ENCODE data around the gene NKAIN4.

DNA sequence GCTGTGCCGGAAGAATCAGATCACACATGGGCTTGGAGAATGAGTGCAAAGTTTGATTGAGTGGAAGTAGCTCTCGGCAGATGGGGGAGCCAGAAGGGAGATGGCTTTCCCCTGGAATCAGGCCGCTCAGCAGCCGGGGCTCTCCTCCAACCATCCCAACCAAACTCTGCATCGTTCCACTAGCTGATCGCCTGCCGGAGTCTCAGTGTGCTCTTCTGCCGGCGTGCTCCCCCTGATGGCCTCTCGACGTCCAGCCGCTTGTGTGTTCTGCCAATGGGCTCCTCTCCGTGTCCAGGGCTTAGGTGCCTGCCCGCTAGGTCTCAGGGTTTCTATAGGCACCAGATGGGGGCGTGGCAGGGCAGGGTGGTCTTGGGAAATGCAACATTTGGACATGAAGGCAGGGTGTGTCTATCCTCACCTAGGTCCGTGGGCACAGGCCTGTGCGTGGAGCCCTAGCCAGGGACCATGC is 23.4 kb downstream of the NKAIN4 start:
- TF ChIP-seq, protein P1, sequence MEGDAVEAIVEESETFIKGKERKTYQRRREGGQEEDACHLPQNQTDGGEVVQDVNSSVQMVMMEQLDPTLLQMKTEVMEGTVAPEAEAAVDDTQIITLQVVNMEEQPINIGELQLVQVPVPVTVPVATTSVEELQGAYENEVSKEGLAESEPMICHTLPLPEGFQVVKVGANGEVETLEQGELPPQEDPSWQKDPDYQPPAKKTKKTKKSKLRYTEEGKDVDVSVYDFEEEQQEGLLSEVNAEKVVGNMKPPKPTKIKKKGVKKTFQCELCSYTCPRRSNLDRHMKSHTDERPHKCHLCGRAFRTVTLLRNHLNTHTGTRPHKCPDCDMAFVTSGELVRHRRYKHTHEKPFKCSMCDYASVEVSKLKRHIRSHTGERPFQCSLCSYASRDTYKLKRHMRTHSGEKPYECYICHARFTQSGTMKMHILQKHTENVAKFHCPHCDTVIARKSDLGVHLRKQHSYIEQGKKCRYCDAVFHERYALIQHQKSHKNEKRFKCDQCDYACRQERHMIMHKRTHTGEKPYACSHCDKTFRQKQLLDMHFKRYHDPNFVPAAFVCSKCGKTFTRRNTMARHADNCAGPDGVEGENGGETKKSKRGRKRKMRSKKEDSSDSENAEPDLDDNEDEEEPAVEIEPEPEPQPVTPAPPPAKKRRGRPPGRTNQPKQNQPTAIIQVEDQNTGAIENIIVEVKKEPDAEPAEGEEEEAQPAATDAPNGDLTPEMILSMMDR (IDR thresholded peaks at IDR 0.05): peak; percentile 15 to 60 (median 52)
- TF ChIP-seq POLR2A (IDR thresholded peaks at IDR 0.05): no peak

Data from adrenal gland (tissue), 5 donors.